HEK293 (cell line): ENCODE results near the gene PTPRG.

Source experiments
- CTCF ChIA-PET: fragments of 350-600 bp; formaldehyde crosslinking; extraction: SDS; loops from one replicate; lab custom pipeline; 2021; ENCODE audit warnings: antibody characterized with exemption; lab: Yijun Ruan, JAX
- POLR2A ChIA-PET: fragments of 300-600 bp; formaldehyde crosslinking; extraction: SDS; loops from one replicate; lab custom pipeline; 2020; ENCODE audit warnings: antibody characterized with exemption, inconsistent platforms; lab: Yijun Ruan, JAX
- H3K27ac ChIP-seq: fragments of 200-500 bp; sonication (Bioruptor generic); 2 replicates; pipeline ENCODE4 v1.5.1; 2014; ENCODE audit warnings: low read depth, low read length, control low read depth, inconsistent platforms; ENCODE audit errors: extremely low read depth
- H3K36me3 ChIP-seq, 2 experiments: fragments of 200-500 bp in 1 of 2; sonication (Bioruptor generic) in 1 of 2; 1 replicate in 1 of 2; 2 replicates in 1 of 2; pipeline ENCODE4 v1.5.1; 2014 to 2017; ENCODE audit warnings: inconsistent platforms in 2 of 2, low read length in 2 of 2; ENCODE audit not compliant: control insufficient read depth in 2 of 2, insufficient read depth in 1 of 2
- H3K4me1 ChIP-seq: fragments of 200-500 bp; sonication (Bioruptor generic); 2 replicates; pipeline ENCODE4 v1.5.1; 2014; ENCODE audit warnings: mild to moderate bottlenecking, low read length, inconsistent platforms; ENCODE audit not compliant: control insufficient read depth, insufficient read depth
- H3K4me3 ChIP-seq: 2 replicates; pipeline ENCODE4 v1.5.1; 2011; ENCODE audit warnings: low read depth, mild to moderate bottlenecking, control low read depth, low read length, moderate library complexity
- H3K9me3 ChIP-seq: fragments of 200-500 bp; sonication (Bioruptor generic); 2 replicates; pipeline ENCODE4 v1.5.1; 2014; ENCODE audit warnings: low read depth, low read length, inconsistent platforms; ENCODE audit not compliant: control insufficient read depth, insufficient read depth
- PRDM10 ChIP-seq: fragments of 450-650 bp; formaldehyde crosslinking; IDR thresholded peaks from 2 replicates; pipeline ENCODE4 v1.5.1; 2016; ENCODE audit warnings: missing biosample characterization, missing genetic modification characterization
- TRIM28 ChIP-seq: IDR thresholded peaks from 2 replicates; pipeline ENCODE4 v1.6.1; 2011; ENCODE audit warnings: low read length, control low read depth, borderline replicate concordance
- ZBTB17 ChIP-seq: fragments of 450-650 bp; formaldehyde crosslinking; IDR thresholded peaks from 2 replicates; pipeline ENCODE4 v1.5.1; 2016; ENCODE audit warnings: missing biosample characterization, missing genetic modification characterization
- ZBTB44 ChIP-seq: fragments of 450-650 bp; IDR thresholded peaks from 2 replicates; pipeline ENCODE4 v1.5.1; 2018; ENCODE audit warnings: missing biosample characterization, mild to moderate bottlenecking, missing genetic modification characterization
- ZFP41 ChIP-seq: fragments of 450-650 bp; formaldehyde crosslinking; IDR thresholded peaks from 2 replicates; pipeline ENCODE4 v1.5.1; 2016; ENCODE audit warnings: missing biosample characterization, missing genetic modification characterization, borderline replicate concordance
- ZNF133 ChIP-seq: fragments of 450-650 bp; formaldehyde crosslinking; IDR thresholded peaks from 2 replicates; pipeline ENCODE4 v1.5.1; 2016; ENCODE audit warnings: missing biosample characterization, missing genetic modification characterization
- ZNF140 ChIP-seq: fragments of 450-650 bp; formaldehyde crosslinking; IDR thresholded peaks from 2 replicates; pipeline ENCODE4 v1.5.1; 2016; ENCODE audit warnings: missing biosample characterization, missing genetic modification characterization
- ZNF398 ChIP-seq: fragments of 450-650 bp; formaldehyde crosslinking; IDR thresholded peaks from 2 replicates; pipeline ENCODE4 v1.5.1; 2017; ENCODE audit warnings: missing biosample characterization, missing genetic modification characterization
- ZNF518A ChIP-seq: fragments of 450-650 bp; formaldehyde crosslinking; conservative IDR thresholded peaks from 2 replicates; pipeline ENCODE4 v1.5.1; 2016; ENCODE audit warnings: low read depth, missing biosample characterization, missing genetic modification characterization
- ZNF530 ChIP-seq: fragments of 450-650 bp; formaldehyde crosslinking; IDR thresholded peaks from 2 replicates; pipeline ENCODE4 v1.5.1; 2016; ENCODE audit warnings: low read depth, missing biosample characterization, missing genetic modification characterization
- ZSCAN4 ChIP-seq: fragments of 450-650 bp; formaldehyde crosslinking; IDR thresholded peaks from 2 replicates; pipeline ENCODE4 v1.5.1; 2017; ENCODE audit warnings: missing biosample characterization, missing genetic modification characterization

The PTPRG gene

GRCh38 chr3:61887206-61887605 is 325.8 kb downstream of the PTPRG start:
- CTCF ChIA-PET = interaction anchor here (0.7 to 1.1 kb wide), 2 partner anchors 49 to 466 kb away, joined by 3 read pairs; no protein-coding TSS in a partner anchor
- no peaks in the 10 kb centered on the region for H3K9me3 ChIP-seq
- H3K36me3 ChIP-seq = no peaks in the 10 kb centered on the region
- TF ChIP-seq ZFP41 (tag by site-specific recombination) (no peak), ZNF140 (no peak), ZBTB17 (tag by site-specific recombination) (no peak), TRIM28 (no peak), ZNF398 (tag by site-specific recombination) (no peak), ZSCAN4 (no peak), ZBTB44 (tag by site-specific recombination) (no peak), ZNF518A (tag by site-specific recombination) (no peak), ZNF530 (tag by site-specific recombination) (no peak)
- no peak overlapping the region for H3K4me3 ChIP-seq
- no peak overlapping the region for H3K27ac ChIP-seq
- H3K4me1 ChIP-seq = peaks cover 11% of the 10 kb centered on the region; the same call in 1 of the 2 replicates
- POLR2A ChIA-PET = no interaction called here

GRCh38 chr3:61889259-61889658 is 327.9 kb downstream of the PTPRG start:
- TF ChIP-seq PRDM10 (peak; percentile 39; the same call in 1 of the 2 replicates), ZNF133 (tag by site-specific recombination) (no peak)
- no peak overlapping the region for H3K27ac ChIP-seq
- CTCF ChIA-PET = interaction anchor here (0.8 to 1.3 kb wide), 2 partner anchors 47 to 325 kb away, joined by 3 to 4 read pairs; no protein-coding TSS in a partner anchor
- POLR2A ChIA-PET = interaction anchor here (0.8 kb wide), 1 partner anchor 328 kb away, joined by 4 read pairs; the partner anchor contains the start of gene PTPRG
- no peaks in the 10 kb centered on the region for H3K9me3 ChIP-seq
- H3K4me3 ChIP-seq = no peak overlapping the region
- H3K4me1 ChIP-seq = peaks cover 16% of the 10 kb centered on the region; the same call in 1 of the 2 replicates
- no peaks in the 10 kb centered on the region for H3K36me3 ChIP-seq
